ENCODE measurements around the gene BMF. TPM values are rescaled to one million over a fixed set of nuclear protein-coding genes. Genes with fewer than 3 reads are reported as not detected.

BMF gene
- total RNA-seq, 1 experiment from 2014 or later, result 0.32 TPM

Other genes with a start within 250 kb of the BMF start
- gene GPR176, start 188.6 kb downstream of the BMF start, total RNA-seq (2014; rRNA removed; shearing (Covaris generic)), result 0.84 and 1.0 TPM in 2 replicates
- 45.9 and 54.9 TPM in 2 replicates for gene EIF2AK4, start 174.8 kb downstream of the BMF start, total RNA-seq (2014; rRNA removed; shearing (Covaris generic))
- gene SRP14, start 69.7 kb downstream of the BMF start, total RNA-seq (2014; rRNA removed; shearing (Covaris generic)), result 247 and 251 TPM in 2 replicates
- 42.8 and 45.7 TPM in 2 replicates for gene BUB1B, start 52.2 kb upstream of the BMF start, total RNA-seq (2014; rRNA removed; shearing (Covaris generic))
- gene PAK6, start 130.2 kb upstream of the BMF start, total RNA-seq (2014; rRNA removed; shearing (Covaris generic)), result 1.6 TPM in 1 of 2 replicates, not detected in the other
- gene ANKRD63, start 174.2 kb upstream of the BMF start, total RNA-seq (2014; rRNA removed; shearing (Covaris generic)), result not detected in 2 replicates
- gene PLCB2, start 199.1 kb upstream of the BMF start, total RNA-seq (2014; rRNA removed; shearing (Covaris generic)), result 0.74 and 0.75 TPM in 2 replicates
- 15.9 and 16.6 TPM in 2 replicates for gene INAFM2, start 214.8 kb upstream of the BMF start, total RNA-seq (2014; rRNA removed; shearing (Covaris generic))
- gene CCDC9B, start 232.1 kb upstream of the BMF start, total RNA-seq (2014; rRNA removed; shearing (Covaris generic)), result 8.9 and 9.4 TPM in 2 replicates
- gene PHGR1, start 242.2 kb upstream of the BMF start, total RNA-seq (2014; rRNA removed; shearing (Covaris generic)), result not detected in 2 replicates
- 0.12 and 1.0 TPM in 2 replicates for gene DISP2, start 249.3 kb upstream of the BMF start, total RNA-seq (2014; rRNA removed; shearing (Covaris generic))